ENCODE measurements around the gene ZNF467.

DNA sequence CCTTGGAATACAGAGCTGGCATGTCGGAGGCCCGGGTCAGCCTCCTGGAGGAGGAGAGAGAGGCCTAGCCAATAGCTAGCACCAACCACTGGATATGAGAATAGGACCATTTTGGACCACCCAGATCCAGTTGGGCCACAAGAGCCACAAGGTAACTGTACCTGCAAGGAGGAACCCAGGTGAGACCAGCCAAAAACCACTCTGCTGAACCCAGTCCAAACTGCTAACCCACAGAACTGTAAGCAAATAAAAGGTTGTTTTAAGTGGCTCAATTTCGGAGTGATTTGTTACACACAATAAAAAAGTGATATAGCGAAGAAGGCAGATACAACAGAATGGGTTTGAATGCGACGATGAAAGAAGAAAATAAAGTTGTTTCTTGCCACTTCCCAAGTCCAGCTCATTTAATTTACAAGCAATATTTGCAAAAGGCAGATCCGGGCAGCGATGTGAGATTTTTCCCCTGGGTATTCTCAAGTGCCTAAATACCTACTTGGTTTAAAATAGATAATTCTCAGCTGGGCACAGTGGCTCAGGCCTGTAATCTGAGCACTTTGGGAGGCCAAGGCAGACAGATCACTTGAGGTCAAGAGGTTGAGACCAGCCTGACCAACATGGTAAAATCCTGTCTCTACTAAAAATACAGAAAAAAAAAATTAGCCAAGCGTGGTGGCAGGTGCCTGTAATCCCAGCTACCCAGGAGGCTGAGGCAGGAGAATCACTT is 23.1 kb downstream of the ZNF467 start:
- TF ChIP-seq, protein P1, sequence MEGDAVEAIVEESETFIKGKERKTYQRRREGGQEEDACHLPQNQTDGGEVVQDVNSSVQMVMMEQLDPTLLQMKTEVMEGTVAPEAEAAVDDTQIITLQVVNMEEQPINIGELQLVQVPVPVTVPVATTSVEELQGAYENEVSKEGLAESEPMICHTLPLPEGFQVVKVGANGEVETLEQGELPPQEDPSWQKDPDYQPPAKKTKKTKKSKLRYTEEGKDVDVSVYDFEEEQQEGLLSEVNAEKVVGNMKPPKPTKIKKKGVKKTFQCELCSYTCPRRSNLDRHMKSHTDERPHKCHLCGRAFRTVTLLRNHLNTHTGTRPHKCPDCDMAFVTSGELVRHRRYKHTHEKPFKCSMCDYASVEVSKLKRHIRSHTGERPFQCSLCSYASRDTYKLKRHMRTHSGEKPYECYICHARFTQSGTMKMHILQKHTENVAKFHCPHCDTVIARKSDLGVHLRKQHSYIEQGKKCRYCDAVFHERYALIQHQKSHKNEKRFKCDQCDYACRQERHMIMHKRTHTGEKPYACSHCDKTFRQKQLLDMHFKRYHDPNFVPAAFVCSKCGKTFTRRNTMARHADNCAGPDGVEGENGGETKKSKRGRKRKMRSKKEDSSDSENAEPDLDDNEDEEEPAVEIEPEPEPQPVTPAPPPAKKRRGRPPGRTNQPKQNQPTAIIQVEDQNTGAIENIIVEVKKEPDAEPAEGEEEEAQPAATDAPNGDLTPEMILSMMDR (IDR thresholded peaks at IDR 0.05): no peak
- TF ChIP-seq EP300 (IDR thresholded peaks at IDR 0.05) (no peak), POLR2A (IDR thresholded peaks at IDR 0.05) (no peak), POLR2AphosphoS5 (IDR thresholded peaks at IDR 0.05) (no peak)
